PFSK-1 (cell line): Measurements from ENCODE around the gene ANGPTL1.

Source experiments
- FOXP2 ChIP-seq: optimal IDR thresholded peaks from 2 replicates; pipeline ENCODE3; 2011; ENCODE audit warnings: borderline replicate concordance, control low read depth, inconsistent platforms; ENCODE audit not compliant: insufficient read depth; ENCODE audit errors: extremely low read length, extremely low read depth
- POLR2AphosphoS5 ChIP-seq: IDR thresholded peaks from 2 replicates; pipeline ENCODE4 v1.6.1; 2012; ENCODE audit warnings: low read depth, mild to moderate bottlenecking, control low read depth, low read length, moderate library complexity
- REST ChIP-seq, 2 experiments: IDR thresholded peaks; 2 replicates each; pipeline versions ENCODE4 v1.6.1 to v1.8.0; 2011 to 2012; ENCODE audit warnings: low read depth in 2 of 2, low read length in 2 of 2, control low read depth in 1 of 2, inconsistent platforms in 1 of 2, mild to moderate bottlenecking in 1 of 2, moderate library complexity in 1 of 2; ENCODE audit not compliant: insufficient read depth in 1 of 2
- SIN3A ChIP-seq: IDR thresholded peaks from 2 replicates; pipeline ENCODE4 v1.6.1; 2012; ENCODE audit warnings: mild to moderate bottlenecking, low read length, moderate library complexity, borderline replicate concordance; ENCODE audit not compliant: insufficient read depth
- TAF1 ChIP-seq: IDR thresholded peaks from 2 replicates; pipeline ENCODE4 v1.6.1; 2012; ENCODE audit warnings: low read length, control low read depth, borderline replicate concordance; ENCODE audit not compliant: insufficient read depth

The ANGPTL1 gene

GRCh38 chr1:178877896-178878295 lies 7.0 kb upstream of the ANGPTL1 start:
- TF ChIP-seq POLR2AphosphoS5 (no peak), TAF1 (no peak), FOXP2 (no peak)

- TF ChIP-seq POLR2AphosphoS5 (no peak), REST (IDR thresholded peaks at IDR 0.05; ENCODE audit: insufficient read depth in 1 of 2, low read depth in 2 of 2, low read length in 2 of 2) (no peak), SIN3A (no peak), TAF1 (no peak)
These were observed 5.1 kb upstream of the ANGPTL1 start for GRCh38 chr1:178875936-178876335.

GRCh38 chr1:178874966-178875365 lies 4.1 kb upstream of the ANGPTL1 start:
- TF ChIP-seq POLR2AphosphoS5, result no peak
- TF ChIP-seq TAF1, result no peak
- no peak for TF ChIP-seq REST (IDR thresholded peaks at IDR 0.05; ENCODE audit: insufficient read depth in 1 of 2, low read depth in 2 of 2, low read length in 2 of 2)
- TF ChIP-seq FOXP2, result no peak
- TF ChIP-seq SIN3A, result no peak

- TF ChIP-seq POLR2AphosphoS5, result no peak
- no peak for TF ChIP-seq REST (IDR thresholded peaks at IDR 0.05; ENCODE audit: insufficient read depth in 1 of 2, low read depth in 2 of 2, low read length in 2 of 2)
- no peak for TF ChIP-seq SIN3A
- no peak for TF ChIP-seq FOXP2
- TF ChIP-seq TAF1, result no peak
These were observed 859 bp upstream of the ANGPTL1 start for GRCh38 chr1:178871551-178872320.

- TF ChIP-seq REST (IDR thresholded peaks at IDR 0.05; ENCODE audit: insufficient read depth in 1 of 2, low read depth in 2 of 2, low read length in 2 of 2), result no peak
- TF ChIP-seq FOXP2, result no peak
- no peak for TF ChIP-seq TAF1
- no peak for TF ChIP-seq SIN3A
- no peak for TF ChIP-seq POLR2AphosphoS5
These were observed 656 bp downstream of the ANGPTL1 start for GRCh38 chr1:178870221-178870620.
